Measurements from ENCODE around the gene RLBP1.

RLBP1 gene

DNA sequence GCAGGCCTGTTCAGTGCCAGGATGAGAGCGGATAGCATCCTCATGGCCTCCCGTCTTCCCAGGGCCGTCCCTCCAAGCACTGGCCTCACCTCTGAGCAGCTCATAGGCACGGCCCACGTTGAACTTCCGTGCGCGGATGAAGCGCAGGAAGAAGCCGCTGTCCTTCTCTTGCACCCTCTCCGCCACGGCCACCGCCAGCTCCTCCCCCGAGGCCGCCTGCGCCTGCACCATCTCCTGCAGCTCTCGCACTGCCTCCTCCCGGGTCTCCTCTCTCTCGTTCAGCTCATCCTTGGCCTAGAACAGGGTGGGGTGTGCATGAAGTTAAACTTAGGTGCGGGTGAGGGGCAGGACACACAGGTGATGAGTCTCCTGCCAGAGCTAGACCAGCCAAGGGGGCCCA, 4.3 kb downstream of the RLBP1 start:
- no peak for TF ChIP-seq GATA3 (IDR thresholded peaks at IDR 0.05; ENCODE audit: low read depth, low read length)
- TF ChIP-seq GATA2 (IDR thresholded peaks at IDR 0.05; ENCODE audit: low read depth, low read length): no peak

- no peak for TF ChIP-seq GATA2 (IDR thresholded peaks at IDR 0.05; ENCODE audit: low read depth, low read length)
- TF ChIP-seq GATA3 (IDR thresholded peaks at IDR 0.05; ENCODE audit: low read depth, low read length): no peak
Measured at GRCh38 chr15:89215627-89216026, 5.8 kb downstream of the RLBP1 start.

- TF ChIP-seq GATA3 (IDR thresholded peaks at IDR 0.05; ENCODE audit: low read depth, low read length): no peak
- no peak for TF ChIP-seq GATA2 (IDR thresholded peaks at IDR 0.05; ENCODE audit: low read depth, low read length)
Measured at GRCh38 chr15:89211678-89212170, 9.7 kb downstream of the RLBP1 start.

DNA sequence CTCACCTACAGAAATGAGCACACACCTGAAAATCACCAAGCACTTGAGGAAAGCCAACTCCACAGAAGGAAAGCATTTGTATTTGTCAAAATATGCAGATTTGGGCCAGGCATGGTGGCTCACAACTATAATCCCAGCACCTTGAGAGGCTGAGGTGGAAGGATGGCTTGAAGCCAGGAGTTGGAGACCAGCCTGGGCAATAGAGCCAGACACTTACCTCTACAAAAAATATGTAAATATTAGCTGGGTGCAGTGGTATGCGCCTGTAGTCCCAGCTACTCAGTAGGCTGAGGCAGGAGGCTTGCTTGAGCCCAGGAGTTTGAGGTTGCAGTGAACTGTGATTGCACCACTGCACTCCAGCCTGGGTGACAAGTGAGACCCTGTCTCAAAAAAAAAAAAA, 12.3 kb downstream of the RLBP1 start:
- TF ChIP-seq GATA2 (IDR thresholded peaks at IDR 0.05; ENCODE audit: low read depth, low read length) (no peak), GATA3 (IDR thresholded peaks at IDR 0.05; ENCODE audit: low read depth, low read length) (no peak)

GRCh38 chr15:89208256-89208655, 13.1 kb downstream of the RLBP1 start:
- TF ChIP-seq GATA3 (IDR thresholded peaks at IDR 0.05; ENCODE audit: low read depth, low read length) (no peak), GATA2 (IDR thresholded peaks at IDR 0.05; ENCODE audit: low read depth, low read length) (no peak)

DNA sequence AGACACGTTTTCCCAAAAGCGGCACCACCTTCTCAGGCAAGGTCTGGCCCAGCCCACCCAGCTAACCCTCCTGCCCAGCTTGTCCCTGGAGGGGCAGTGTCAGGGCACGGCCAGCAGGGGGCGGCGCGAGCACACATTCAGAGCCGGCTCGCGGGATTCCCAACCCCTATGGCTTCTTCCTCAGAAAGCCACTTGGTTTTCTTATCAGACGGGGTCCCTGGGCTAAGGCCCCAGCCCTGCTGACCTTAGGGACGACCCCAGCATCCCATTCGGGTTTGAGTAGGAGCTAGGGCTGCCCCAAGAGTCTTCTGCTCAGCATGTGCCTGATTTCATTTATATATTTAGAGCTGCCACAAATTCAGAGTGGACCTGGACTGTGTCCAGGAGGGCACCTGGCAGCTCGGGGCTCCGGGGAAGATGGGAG, 14.5 kb downstream of the RLBP1 start:
- TF ChIP-seq GATA3 (IDR thresholded peaks at IDR 0.05; ENCODE audit: low read depth, low read length): no peak
- TF ChIP-seq GATA2 (IDR thresholded peaks at IDR 0.05; ENCODE audit: low read depth, low read length): no peak

GRCh38 chr15:89205991-89206585, 15.3 kb downstream of the RLBP1 start:
- TF ChIP-seq GATA3 (IDR thresholded peaks at IDR 0.05; ENCODE audit: low read depth, low read length) (no peak), GATA2 (IDR thresholded peaks at IDR 0.05; ENCODE audit: low read depth, low read length) (no peak)

GRCh38 chr15:89203705-89204273, 17.6 kb downstream of the RLBP1 start:
- TF ChIP-seq GATA3 (IDR thresholded peaks at IDR 0.05; ENCODE audit: low read depth, low read length) (no peak), GATA2 (IDR thresholded peaks at IDR 0.05; ENCODE audit: low read depth, low read length) (no peak)

DNA sequence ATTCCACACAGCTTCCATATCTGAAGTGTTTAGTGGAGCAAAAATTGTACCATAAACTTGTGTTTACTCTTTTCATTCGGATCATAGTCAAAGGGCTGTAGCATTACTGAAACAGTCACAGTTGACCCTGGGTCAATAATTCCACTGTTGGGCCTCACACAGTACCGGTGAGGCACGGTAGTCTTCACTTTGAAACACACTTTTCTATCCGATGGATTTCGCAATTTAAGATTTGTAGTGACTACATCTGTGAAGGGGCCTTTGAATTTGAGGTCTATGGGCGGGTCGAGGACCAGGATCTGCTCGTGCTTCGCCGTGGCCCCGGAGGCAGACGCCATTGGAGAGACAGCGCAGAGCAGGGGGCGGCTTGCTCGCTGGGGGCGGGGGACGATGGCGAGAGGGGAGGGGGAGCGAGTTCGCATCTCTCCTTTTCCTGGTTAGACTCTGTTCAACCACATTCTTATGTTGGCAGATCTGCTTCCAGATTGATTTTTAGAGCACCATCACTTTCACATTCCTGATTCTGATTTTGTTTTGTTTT, 19.8 kb downstream of the RLBP1 start:
- TF ChIP-seq GATA3 (IDR thresholded peaks at IDR 0.05; ENCODE audit: low read depth, low read length) (no peak), GATA2 (IDR thresholded peaks at IDR 0.05; ENCODE audit: low read depth, low read length) (no peak)

- TF ChIP-seq GATA2 (IDR thresholded peaks at IDR 0.05; ENCODE audit: low read depth, low read length) (no peak), GATA3 (IDR thresholded peaks at IDR 0.05; ENCODE audit: low read depth, low read length) (no peak)
Measured at GRCh38 chr15:89200182-89200581, 21.2 kb downstream of the RLBP1 start.

- TF ChIP-seq GATA2 (IDR thresholded peaks at IDR 0.05; ENCODE audit: low read depth, low read length): no peak
- no peak for TF ChIP-seq GATA3 (IDR thresholded peaks at IDR 0.05; ENCODE audit: low read depth, low read length)
Measured at GRCh38 chr15:89199746-89200145, 21.6 kb downstream of the RLBP1 start.

- TF ChIP-seq GATA2 (IDR thresholded peaks at IDR 0.05; ENCODE audit: low read depth, low read length) (no peak), GATA3 (IDR thresholded peaks at IDR 0.05; ENCODE audit: low read depth, low read length) (no peak)
Measured at GRCh38 chr15:89198934-89199333, 22.4 kb downstream of the RLBP1 start.

DNA sequence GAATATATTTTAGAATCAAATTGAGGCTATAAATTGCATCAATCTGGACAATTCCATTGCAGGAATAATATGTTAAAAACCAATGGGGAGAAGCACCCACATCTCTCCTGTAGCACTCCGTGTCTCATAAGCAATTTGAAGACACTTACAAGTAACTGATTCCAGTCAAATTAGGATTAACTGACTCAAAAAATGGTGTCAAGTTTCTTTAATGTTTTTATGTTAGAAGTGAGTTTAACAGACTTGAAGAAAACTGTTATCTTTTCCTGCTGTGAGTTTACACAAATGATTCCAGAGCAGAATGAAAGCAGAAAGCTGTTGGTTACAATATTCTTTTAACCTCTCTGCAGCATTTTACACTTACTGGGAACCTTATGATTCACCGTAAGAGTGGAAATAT, 23.2 kb downstream of the RLBP1 start:
- no peak for TF ChIP-seq GATA2 (IDR thresholded peaks at IDR 0.05; ENCODE audit: low read depth, low read length)
- no peak for TF ChIP-seq GATA3 (IDR thresholded peaks at IDR 0.05; ENCODE audit: low read depth, low read length)

- no peak for TF ChIP-seq GATA2 (IDR thresholded peaks at IDR 0.05; ENCODE audit: low read depth, low read length)
Measured at GRCh38 chr15:89197503-89197971, 23.8 kb downstream of the RLBP1 start.

DNA sequence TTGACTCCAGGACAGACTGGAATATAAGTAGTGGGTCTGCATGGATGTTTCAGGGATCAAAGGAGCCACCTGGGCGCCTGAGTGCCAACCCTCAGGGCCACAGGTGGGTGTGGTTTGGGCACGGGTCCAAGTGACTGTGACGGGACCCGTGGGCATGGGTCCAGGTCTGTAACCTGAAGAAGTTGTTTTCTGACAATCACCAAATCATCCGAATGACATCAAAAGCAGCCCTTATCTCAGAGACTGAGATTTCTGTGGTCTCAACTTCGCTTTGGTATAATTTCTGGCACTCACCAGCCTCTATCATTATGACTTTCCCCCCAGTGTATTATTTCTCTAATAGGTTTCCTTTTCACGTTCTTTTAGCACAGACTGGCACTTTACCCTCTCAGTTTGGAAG, 24.4 kb downstream of the RLBP1 start:
- no peak for TF ChIP-seq GATA2 (IDR thresholded peaks at IDR 0.05; ENCODE audit: low read depth, low read length)
